Ammon's horn (tissue), 1 donor: ENCODE results near the gene SLC33A1.
"Not testable (repeated sequence)": the region's sequence is repeated elsewhere in the genome, so short reads cannot be mapped to it uniquely, and the experiment has no call there.

Source experiments
- DNase-seq: peaks from one replicate; pipeline ENCODE4 v3.0.0-alpha.2; 2016; ENCODE audit warnings: low spot score

The SLC33A1 gene

GRCh38 chr3:155861476-155862183, 7.4 kb upstream of the SLC33A1 start:
- DNase-seq: no peak

- not testable (repeated sequence) for DNase-seq
These were observed 6.2 kb upstream of the SLC33A1 start for GRCh38 chr3:155860424-155860823.

GRCh38 chr3:155859859-155860258, 5.6 kb upstream of the SLC33A1 start:
- peak; percentile 26 for DNase-seq

- DNase-seq: no peak
These were observed 750 bp downstream of the SLC33A1 start for GRCh38 chr3:155853214-155854140.

GRCh38 chr3:155852341-155852740, 1.9 kb downstream of the SLC33A1 start:
- no peak for DNase-seq

- DNase-seq: not testable (repeated sequence)
These were observed 4.8 kb downstream of the SLC33A1 start for GRCh38 chr3:155849404-155849803.

GRCh38 chr3:155847993-155848392, 6.2 kb downstream of the SLC33A1 start:
- DNase-seq: no peak

- DNase-seq: no peak
These were observed 8.1 kb downstream of the SLC33A1 start for GRCh38 chr3:155846119-155846518.

GRCh38 chr3:155843569-155843968, 10.7 kb downstream of the SLC33A1 start:
- no peak for DNase-seq

GRCh38 chr3:155835341-155836071, 18.7 kb downstream of the SLC33A1 start:
- no peak for DNase-seq

GRCh38 chr3:155828490-155829098, 25.6 kb downstream of the SLC33A1 start:
- not testable (repeated sequence) for DNase-seq

- no peak for DNase-seq
These were observed 39.1 kb downstream of the SLC33A1 start for GRCh38 chr3:155815030-155815545.

- not testable (repeated sequence) for DNase-seq
These were observed 41.0 kb downstream of the SLC33A1 start for GRCh38 chr3:155813224-155813623.

- DNase-seq: no peak
These were observed 45.0 kb downstream of the SLC33A1 start for GRCh38 chr3:155809181-155809580.

GRCh38 chr3:155807823-155808222, 46.4 kb downstream of the SLC33A1 start:
- DNase-seq: no peak

GRCh38 chr3:155805802-155806618, 48.2 kb downstream of the SLC33A1 start, which contains the start of gene C3orf33:
TSS of gene C3orf33 (minus strand) at chr3:155806278. CDS start at chr3:155806252, 26 bp downstream.
- peak; percentile 80 for DNase-seq

GRCh38 chr3:155805204-155805801, 48.9 kb downstream of the SLC33A1 start:
- DNase-seq: peak; percentile 4

GRCh38 chr3:155804323-155804722, 49.9 kb downstream of the SLC33A1 start:
- DNase-seq: no peak

- DNase-seq: no peak
These were observed 61.7 kb downstream of the SLC33A1 start for GRCh38 chr3:155792532-155792931.

GRCh38 chr3:155791190-155791589, 63.0 kb downstream of the SLC33A1 start:
- no peak for DNase-seq
